Measurements from ENCODE around the gene NRXN2. TPM values are rescaled to one million over a fixed set of nuclear protein-coding genes. Genes with fewer than 3 reads are reported as not detected.

Gene NRXN2
- total RNA-seq, 1 donor from 2014 or later = 2.2 TPM

GRCh38 chr11:64556721-64557250 is 166.2 kb downstream of the NRXN2 start:
- H3K27me3 ChIP-seq = no peaks in the 10 kb centered on the region
- DNase-seq (ENCODE audit: low spot score) = no peak
- H3K4me3 ChIP-seq = no peak overlapping the region
- Mint-ChIP-seq H3K4me3 (no peak overlapping the region), H3K27me3 (ENCODE audit: insufficient read depth, low read depth) (peaks cover 15% of the 10 kb centered on the region), H3K36me3 (no peaks in the 10 kb centered on the region), H3K27ac (peak overlapping the region; percentile 81), H3K4me1 (peaks cover 67% of the 10 kb centered on the region), H3K9me3 (peaks cover 10% of the 10 kb centered on the region)
- H3K4me2 ChIP-seq = no peak overlapping the region
- no peaks in the 10 kb centered on the region for H3K79me2 ChIP-seq (ENCODE audit: low read depth)
- no peaks in the 10 kb centered on the region for H3K9me3 ChIP-seq (ENCODE audit: low read depth)
- H3K9ac ChIP-seq = no peak overlapping the region
- H3F3A ChIP-seq (ENCODE audit: low read depth) = no peaks in the 10 kb centered on the region
- H3K36me3 ChIP-seq = no peaks in the 10 kb centered on the region
- no peaks in the 10 kb centered on the region for H4K20me1 ChIP-seq (ENCODE audit: low read depth)
- TF ChIP-seq EZH2phosphoT487 (IDR thresholded peaks at IDR 0.05) (no peak), EZH2 (IDR thresholded peaks at IDR 0.05) (no peak)
- TF ChIP-seq, protein P1, sequence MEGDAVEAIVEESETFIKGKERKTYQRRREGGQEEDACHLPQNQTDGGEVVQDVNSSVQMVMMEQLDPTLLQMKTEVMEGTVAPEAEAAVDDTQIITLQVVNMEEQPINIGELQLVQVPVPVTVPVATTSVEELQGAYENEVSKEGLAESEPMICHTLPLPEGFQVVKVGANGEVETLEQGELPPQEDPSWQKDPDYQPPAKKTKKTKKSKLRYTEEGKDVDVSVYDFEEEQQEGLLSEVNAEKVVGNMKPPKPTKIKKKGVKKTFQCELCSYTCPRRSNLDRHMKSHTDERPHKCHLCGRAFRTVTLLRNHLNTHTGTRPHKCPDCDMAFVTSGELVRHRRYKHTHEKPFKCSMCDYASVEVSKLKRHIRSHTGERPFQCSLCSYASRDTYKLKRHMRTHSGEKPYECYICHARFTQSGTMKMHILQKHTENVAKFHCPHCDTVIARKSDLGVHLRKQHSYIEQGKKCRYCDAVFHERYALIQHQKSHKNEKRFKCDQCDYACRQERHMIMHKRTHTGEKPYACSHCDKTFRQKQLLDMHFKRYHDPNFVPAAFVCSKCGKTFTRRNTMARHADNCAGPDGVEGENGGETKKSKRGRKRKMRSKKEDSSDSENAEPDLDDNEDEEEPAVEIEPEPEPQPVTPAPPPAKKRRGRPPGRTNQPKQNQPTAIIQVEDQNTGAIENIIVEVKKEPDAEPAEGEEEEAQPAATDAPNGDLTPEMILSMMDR (IDR thresholded peaks at IDR 0.05) = no peak
- no peak overlapping the region for H3K27ac ChIP-seq
- H3K4me1 ChIP-seq = peaks cover 17% of the 10 kb centered on the region
- H2AFZ ChIP-seq (replicated peaks) = no peak overlapping the region

Other genes starting within 250 kb of the NRXN2 start
- gene SLC22A11, start 167.3 kb downstream of the NRXN2 start, total RNA-seq (ENCODE audit: low replicate concordance) = not detected in 2 replicates
- gene SLC22A12, start 132.0 kb downstream of the NRXN2 start, total RNA-seq (ENCODE audit: low replicate concordance) = not detected in 2 replicates
- gene RASGRP2, start 20.9 kb upstream of the NRXN2 start, total RNA-seq (ENCODE audit: low replicate concordance) = 0.06 and 1.8 TPM in 2 replicates
- 1.4 and 2.2 TPM in 2 replicates for gene PYGM, start 36.8 kb upstream of the NRXN2 start, total RNA-seq (ENCODE audit: low replicate concordance)
- gene SF1, start 55.3 kb upstream of the NRXN2 start, total RNA-seq (ENCODE audit: low replicate concordance) = 140 and 193 TPM in 2 replicates
- 15.8 and 27.7 TPM in 2 replicates for gene MAP4K2, start 80.0 kb upstream of the NRXN2 start, total RNA-seq (ENCODE audit: low replicate concordance)
- 11.4 and 34.9 TPM in 2 replicates for gene MEN1, start 87.4 kb upstream of the NRXN2 start, total RNA-seq (ENCODE audit: low replicate concordance)
- 0.62 and 2.1 TPM in 2 replicates for gene CDC42BPG, start 121.5 kb upstream of the NRXN2 start, total RNA-seq (ENCODE audit: low replicate concordance)
- gene EHD1, start 155.4 kb upstream of the NRXN2 start, total RNA-seq (ENCODE audit: low replicate concordance) = 19.8 and 39.7 TPM in 2 replicates
- gene ATG2A, start 194.0 kb upstream of the NRXN2 start, total RNA-seq (ENCODE audit: low replicate concordance) = 4.4 and 16.6 TPM in 2 replicates
- gene PPP2R5B, start 201.5 kb upstream of the NRXN2 start, total RNA-seq (ENCODE audit: low replicate concordance) = 5.7 and 11.3 TPM in 2 replicates
- gene GPHA2, start 212.7 kb upstream of the NRXN2 start, total RNA-seq (ENCODE audit: low replicate concordance) = 1.5 TPM in 1 of 2 replicates, not detected in the other
- gene MAJIN, start 248.9 kb upstream of the NRXN2 start, total RNA-seq (ENCODE audit: low replicate concordance) = 0.06 TPM in 1 of 2 replicates, not detected in the other